Central memory CD8-positive, alpha-beta T cell (primary cell): ENCODE results near the gene SGF29.
"Not testable (repeated sequence)": the region's sequence is repeated elsewhere in the genome, so short reads cannot be mapped to it uniquely, and the experiment has no call there.

Source experiments
- ATAC-seq: fragments of 150-1000 bp; cut with Tn5 transposase; replicated peaks from 2 replicates; pipeline ENCODE4 v1.10.0; 2022; ENCODE audit warnings: mild to moderate bottlenecking, moderate FRiP score, moderate number of reproducible peaks; ENCODE audit not compliant: poor library complexity, severe bottlenecking; ENCODE audit errors: extremely low read depth
- DNase-seq, 2 donors: peaks; one replicate each; pipeline ENCODE4 v3.0.0; 2021; ENCODE audit warnings: low spot score in 2 of 2
- H3K27ac Mint-ChIP-seq: one replicate; pipeline ENCODE4 v1.8.0; 2022; ENCODE audit warnings: low read depth, mild to moderate bottlenecking, moderate library complexity, mixed read lengths
- H3K27me3 Mint-ChIP-seq: one replicate; pipeline ENCODE4 v1.8.0; 2022; ENCODE audit warnings: mixed read lengths
- H3K36me3 Mint-ChIP-seq: one replicate; pipeline ENCODE4 v1.8.0; 2022; ENCODE audit warnings: mild to moderate bottlenecking, moderate library complexity, mixed read lengths; ENCODE audit not compliant: insufficient read depth
- H3K4me1 Mint-ChIP-seq: one replicate; pipeline ENCODE4 v1.8.0; 2022; ENCODE audit warnings: mixed read lengths
- H3K4me3 Mint-ChIP-seq: one replicate; pipeline ENCODE4 v1.8.0; 2022; ENCODE audit warnings: mild to moderate bottlenecking, moderate library complexity, mixed read lengths
- H3K9me3 Mint-ChIP-seq: one replicate; pipeline ENCODE4 v1.8.0; 2022; ENCODE audit warnings: mixed read lengths

Gene SGF29

GRCh38 chr16:28558456-28558855 is 4.7 kb downstream of the SGF29 start:
- Mint-ChIP-seq H3K36me3 (peaks cover 33% of the 10 kb centered on the region), H3K4me3 (no peak overlapping the region), H3K27ac (no peak overlapping the region), H3K4me1 (peaks cover 41% of the 10 kb centered on the region), H3K27me3 (no peaks in the 10 kb centered on the region), H3K9me3 (no peaks in the 10 kb centered on the region)
- ATAC-seq (no peak), DNase-seq (no peak)

GRCh38 chr16:28561557-28562187 is 8.0 kb downstream of the SGF29 start:
- Mint-ChIP-seq H3K36me3 (peaks cover 27% of the 10 kb centered on the region), H3K9me3 (no peaks in the 10 kb centered on the region), H3K27me3 (no peaks in the 10 kb centered on the region), H3K4me3 (no peak overlapping the region), H3K4me1 (peaks cover 30% of the 10 kb centered on the region), H3K27ac (no peak overlapping the region)
- DNase-seq: no peak
- ATAC-seq: no peak

GRCh38 chr16:28562199-28562598 is 8.5 kb downstream of the SGF29 start:
- Mint-ChIP-seq H3K27ac (no peak overlapping the region), H3K36me3 (peaks cover 25% of the 10 kb centered on the region), H3K4me1 (peaks cover 25% of the 10 kb centered on the region), H3K27me3 (no peaks in the 10 kb centered on the region), H3K9me3 (peaks cover under 1% of the 10 kb centered on the region), H3K4me3 (no peak overlapping the region)
- ATAC-seq (no peak), DNase-seq (no peak)

- no peak for ATAC-seq
- Mint-ChIP-seq H3K36me3 (peaks cover 20% of the 10 kb centered on the region), H3K27me3 (no peaks in the 10 kb centered on the region), H3K9me3 (peaks cover 6% of the 10 kb centered on the region), H3K27ac (peak overlapping the region; percentile 47), H3K4me1 (peaks cover 28% of the 10 kb centered on the region), H3K4me3 (no peak overlapping the region)
- no peak for DNase-seq
Measured at GRCh38 chr16:28563218-28563617, 9.5 kb downstream of the SGF29 start.

- H3K27me3 Mint-ChIP-seq, H3K27ac Mint-ChIP-seq, H3K36me3 Mint-ChIP-seq, DNase-seq, ATAC-seq, H3K9me3 Mint-ChIP-seq, H3K4me3 Mint-ChIP-seq: not testable (repeated sequence)
- peaks cover 44% of the 10 kb centered on the region for H3K4me1 Mint-ChIP-seq
Measured at GRCh38 chr16:28566233-28566925, 12.7 kb downstream of the SGF29 start.

GRCh38 chr16:28567292-28567691 is 13.6 kb downstream of the SGF29 start:
- Mint-ChIP-seq H3K27me3 (no peaks in the 10 kb centered on the region), H3K36me3 (peaks cover 7% of the 10 kb centered on the region), H3K4me1 (peaks cover 43% of the 10 kb centered on the region), H3K4me3 (no peak overlapping the region), H3K27ac (no peak overlapping the region), H3K9me3 (peaks cover 6% of the 10 kb centered on the region)
- DNase-seq (no peak), ATAC-seq (no peak)

- Mint-ChIP-seq H3K9me3 (peaks cover 6% of the 10 kb centered on the region), H3K36me3 (peaks cover 5% of the 10 kb centered on the region), H3K27ac (peak overlapping the region; percentile 29), H3K4me1 (peaks cover 49% of the 10 kb centered on the region), H3K27me3 (no peaks in the 10 kb centered on the region), H3K4me3 (no peak overlapping the region)
- ATAC-seq: no peak
- no peak for DNase-seq
Measured at GRCh38 chr16:28569021-28569420, 15.3 kb downstream of the SGF29 start.

GRCh38 chr16:28569968-28570752 is 16.4 kb downstream of the SGF29 start:
- no peak overlapping the region for H3K4me3 Mint-ChIP-seq
- no peaks in the 10 kb centered on the region for H3K27me3 Mint-ChIP-seq
- no peak for ATAC-seq
- peaks cover 9% of the 10 kb centered on the region for H3K36me3 Mint-ChIP-seq
- peaks cover 56% of the 10 kb centered on the region for H3K4me1 Mint-ChIP-seq
- H3K9me3 Mint-ChIP-seq: peaks cover 6% of the 10 kb centered on the region
- no peak overlapping the region for H3K27ac Mint-ChIP-seq
- no peak for DNase-seq

- H3K27ac Mint-ChIP-seq: peak overlapping the region; percentile 50
- no peak for DNase-seq
- no peaks in the 10 kb centered on the region for H3K9me3 Mint-ChIP-seq
- peaks cover 49% of the 10 kb centered on the region for H3K4me1 Mint-ChIP-seq
- no peak overlapping the region for H3K4me3 Mint-ChIP-seq
- peaks cover 10% of the 10 kb centered on the region for H3K36me3 Mint-ChIP-seq
- ATAC-seq: no peak
- no peaks in the 10 kb centered on the region for H3K27me3 Mint-ChIP-seq
Measured at GRCh38 chr16:28572696-28573510, 19.2 kb downstream of the SGF29 start.

GRCh38 chr16:28573738-28574718 is 20.3 kb downstream of the SGF29 start:
- ATAC-seq (no peak), DNase-seq (no peak)
- Mint-ChIP-seq H3K36me3 (peaks cover 13% of the 10 kb centered on the region), H3K9me3 (no peaks in the 10 kb centered on the region), H3K27me3 (no peaks in the 10 kb centered on the region), H3K4me3 (no peak overlapping the region), H3K4me1 (peaks cover 46% of the 10 kb centered on the region), H3K27ac (peak overlapping the region; percentile 66)

GRCh38 chr16:28574925-28575324 is 21.2 kb downstream of the SGF29 start:
- Mint-ChIP-seq H3K4me3 (no peak overlapping the region), H3K36me3 (peaks cover 18% of the 10 kb centered on the region), H3K4me1 (peaks cover 37% of the 10 kb centered on the region), H3K27me3 (no peaks in the 10 kb centered on the region), H3K27ac (peak overlapping the region; percentile 66), H3K9me3 (no peaks in the 10 kb centered on the region)
- ATAC-seq (no peak), DNase-seq (no peak)
